ENCODE data around the gene MIB1.

Gene MIB1

DNA sequence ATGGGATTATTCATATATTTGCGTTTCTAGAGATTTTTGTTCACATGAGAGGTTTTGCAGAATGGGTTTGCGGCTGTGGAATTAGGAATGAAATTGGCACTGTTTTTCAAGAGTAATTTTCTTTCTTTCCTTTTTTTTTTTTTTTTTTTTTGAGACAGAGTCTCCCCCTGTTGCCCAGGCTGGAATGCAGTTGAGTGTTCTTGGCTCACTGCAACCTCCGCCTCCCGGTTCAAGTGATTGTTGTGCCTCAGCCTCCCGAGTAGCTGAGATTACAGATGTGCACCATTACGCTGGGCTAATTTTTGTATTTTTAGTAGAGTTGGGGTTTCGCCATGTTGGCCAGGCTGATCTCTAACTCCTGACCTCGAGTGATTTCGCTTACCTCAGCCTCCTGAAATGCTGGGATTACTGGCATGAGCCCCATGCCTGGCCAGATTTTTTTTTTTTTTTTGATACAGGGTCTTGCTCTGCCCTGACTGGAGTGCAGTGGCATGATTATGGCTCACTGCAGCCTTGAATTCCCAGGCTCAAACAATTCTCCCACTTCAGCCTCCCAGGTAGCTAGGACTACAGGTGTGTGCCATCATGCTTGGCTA lies 65.3 kb downstream of the MIB1 start (continued):
- TF ChIP-seq, protein P1, sequence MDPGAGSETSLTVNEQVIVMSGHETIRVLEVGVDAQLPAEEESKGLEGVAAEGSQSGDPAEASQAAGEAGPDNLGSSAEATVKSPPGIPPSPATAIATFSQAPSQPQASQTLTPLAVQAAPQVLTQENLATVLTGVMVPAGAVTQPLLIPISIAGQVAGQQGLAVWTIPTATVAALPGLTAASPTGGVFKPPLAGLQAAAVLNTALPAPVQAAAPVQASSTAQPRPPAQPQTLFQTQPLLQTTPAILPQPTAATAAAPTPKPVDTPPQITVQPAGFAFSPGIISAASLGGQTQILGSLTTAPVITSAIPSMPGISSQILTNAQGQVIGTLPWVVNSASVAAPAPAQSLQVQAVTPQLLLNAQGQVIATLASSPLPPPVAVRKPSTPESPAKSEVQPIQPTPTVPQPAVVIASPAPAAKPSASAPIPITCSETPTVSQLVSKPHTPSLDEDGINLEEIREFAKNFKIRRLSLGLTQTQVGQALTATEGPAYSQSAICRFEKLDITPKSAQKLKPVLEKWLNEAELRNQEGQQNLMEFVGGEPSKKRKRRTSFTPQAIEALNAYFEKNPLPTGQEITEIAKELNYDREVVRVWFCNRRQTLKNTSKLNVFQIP (CRISPR knock-in tag; IDR thresholded peaks at IDR 0.05; ENCODE audit: borderline replicate concordance, low read depth) = no peak

DNA sequence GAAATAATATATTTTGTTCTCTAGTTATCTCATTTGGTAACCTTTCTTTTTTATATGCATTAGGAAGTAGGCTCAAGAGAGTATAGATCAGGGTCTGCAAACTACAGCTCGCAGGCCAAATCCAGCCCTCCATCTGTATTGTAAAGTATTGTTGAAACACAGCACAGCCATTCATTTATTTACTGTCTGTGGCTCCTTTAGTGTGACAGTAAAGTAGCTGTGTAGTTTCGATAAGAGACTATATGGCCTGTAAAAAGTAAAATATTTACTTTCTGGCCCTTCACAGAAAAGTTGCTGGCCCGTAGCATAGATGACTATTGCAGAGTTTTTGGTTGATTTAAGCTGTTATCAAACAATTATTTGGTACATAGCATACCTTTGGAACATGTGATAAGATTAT lies 67.6 kb downstream of the MIB1 start:
- ATAC-seq = no peak

DNA sequence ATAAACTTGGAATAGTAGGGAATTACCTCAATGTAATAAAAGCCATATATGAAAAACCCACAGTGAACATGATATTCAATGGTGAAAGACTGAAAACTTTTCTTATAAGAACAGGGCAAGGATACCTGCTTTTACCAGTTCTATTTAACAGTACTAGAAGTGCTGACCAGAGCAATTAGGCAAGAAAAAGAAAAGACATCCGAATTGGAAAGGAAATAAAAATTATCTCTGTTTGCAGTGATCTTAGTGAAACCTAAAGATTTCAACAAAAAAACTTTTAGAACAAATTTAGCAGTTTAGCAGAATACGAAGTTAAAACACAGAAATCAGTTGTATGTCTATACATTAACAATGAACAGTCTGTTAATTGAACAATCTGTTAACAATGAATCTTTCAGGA lies 69.1 kb downstream of the MIB1 start:
- no peak for ATAC-seq
- no peak for TF ChIP-seq PPARA (CRISPR knock-in tag; IDR thresholded peaks at IDR 0.05; ENCODE audit: borderline replicate concordance)
- TF ChIP-seq ZFP30 (CRISPR knock-in tag; IDR thresholded peaks at IDR 0.05) = no peak
- TF ChIP-seq SNAI2 (CRISPR knock-in tag; IDR thresholded peaks at IDR 0.05) = no peak
- TF ChIP-seq, protein P1 (CRISPR knock-in tag; IDR thresholded peaks at IDR 0.05; ENCODE audit: borderline replicate concordance, low read depth) = no peak
- TF ChIP-seq CSDC2 (CRISPR knock-in tag; IDR thresholded peaks at IDR 0.05) = no peak
- TF ChIP-seq, protein P2, sequence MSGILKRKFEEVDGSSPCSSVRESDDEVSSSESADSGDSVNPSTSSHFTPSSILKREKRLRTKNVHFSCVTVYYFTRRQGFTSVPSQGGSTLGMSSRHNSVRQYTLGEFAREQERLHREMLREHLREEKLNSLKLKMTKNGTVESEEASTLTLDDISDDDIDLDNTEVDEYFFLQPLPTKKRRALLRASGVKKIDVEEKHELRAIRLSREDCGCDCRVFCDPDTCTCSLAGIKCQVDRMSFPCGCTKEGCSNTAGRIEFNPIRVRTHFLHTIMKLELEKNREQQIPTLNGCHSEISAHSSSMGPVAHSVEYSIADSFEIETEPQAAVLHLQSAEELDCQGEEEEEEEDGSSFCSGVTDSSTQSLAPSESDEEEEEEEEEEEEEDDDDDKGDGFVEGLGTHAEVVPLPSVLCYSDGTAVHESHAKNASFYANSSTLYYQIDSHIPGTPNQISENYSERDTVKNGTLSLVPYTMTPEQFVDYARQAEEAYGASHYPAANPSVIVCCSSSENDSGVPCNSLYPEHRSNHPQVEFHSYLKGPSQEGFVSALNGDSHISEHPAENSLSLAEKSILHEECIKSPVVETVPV (CRISPR knock-in tag; IDR thresholded peaks at IDR 0.05) = no peak
- TF ChIP-seq RARB (CRISPR knock-in tag; IDR thresholded peaks at IDR 0.05) = no peak
- no peak for TF ChIP-seq BACH2 (CRISPR knock-in tag; IDR thresholded peaks at IDR 0.05; ENCODE audit: borderline replicate concordance)

More for the DNA sequence above, 67.6 kb downstream of the MIB1 start:
- TF ChIP-seq, protein P1 (CRISPR knock-in tag; IDR thresholded peaks at IDR 0.05; ENCODE audit: borderline replicate concordance, low read depth) = no peak
- TF ChIP-seq, protein P3, sequence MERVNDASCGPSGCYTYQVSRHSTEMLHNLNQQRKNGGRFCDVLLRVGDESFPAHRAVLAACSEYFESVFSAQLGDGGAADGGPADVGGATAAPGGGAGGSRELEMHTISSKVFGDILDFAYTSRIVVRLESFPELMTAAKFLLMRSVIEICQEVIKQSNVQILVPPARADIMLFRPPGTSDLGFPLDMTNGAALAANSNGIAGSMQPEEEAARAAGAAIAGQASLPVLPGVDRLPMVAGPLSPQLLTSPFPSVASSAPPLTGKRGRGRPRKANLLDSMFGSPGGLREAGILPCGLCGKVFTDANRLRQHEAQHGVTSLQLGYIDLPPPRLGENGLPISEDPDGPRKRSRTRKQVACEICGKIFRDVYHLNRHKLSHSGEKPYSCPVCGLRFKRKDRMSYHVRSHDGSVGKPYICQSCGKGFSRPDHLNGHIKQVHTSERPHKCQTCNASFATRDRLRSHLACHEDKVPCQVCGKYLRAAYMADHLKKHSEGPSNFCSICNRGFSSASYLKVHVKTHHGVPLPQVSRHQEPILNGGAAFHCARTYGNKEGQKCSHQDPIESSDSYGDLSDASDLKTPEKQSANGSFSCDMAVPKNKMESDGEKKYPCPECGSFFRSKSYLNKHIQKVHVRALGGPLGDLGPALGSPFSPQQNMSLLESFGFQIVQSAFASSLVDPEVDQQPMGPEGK (CRISPR knock-in tag; IDR thresholded peaks at IDR 0.05; ENCODE audit: borderline replicate concordance) = no peak
- TF ChIP-seq RARB (CRISPR knock-in tag; IDR thresholded peaks at IDR 0.05) = no peak
- no peak for TF ChIP-seq TOX (CRISPR knock-in tag; IDR thresholded peaks at IDR 0.05; ENCODE audit: borderline replicate concordance)
- TF ChIP-seq ZNF70 (CRISPR knock-in tag; IDR thresholded peaks at IDR 0.05) = no peak
- TF ChIP-seq ZNF8 (CRISPR knock-in tag; IDR thresholded peaks at IDR 0.05) = no peak
- TF ChIP-seq ZNF565 (CRISPR knock-in tag; conservative IDR thresholded peaks at IDR 0.05; ENCODE audit: low read depth) = no peak
- TF ChIP-seq ISL1 (CRISPR knock-in tag; IDR thresholded peaks at IDR 0.05) = no peak
- no peak for TF ChIP-seq ZFP3 (CRISPR knock-in tag; IDR thresholded peaks at IDR 0.05)
- TF ChIP-seq ARNTL (CRISPR knock-in tag; IDR thresholded peaks at IDR 0.05; ENCODE audit: borderline replicate concordance, low read depth) = no peak
- TF ChIP-seq SNAI2 (CRISPR knock-in tag; IDR thresholded peaks at IDR 0.05) = no peak
- TF ChIP-seq, protein P4, sequence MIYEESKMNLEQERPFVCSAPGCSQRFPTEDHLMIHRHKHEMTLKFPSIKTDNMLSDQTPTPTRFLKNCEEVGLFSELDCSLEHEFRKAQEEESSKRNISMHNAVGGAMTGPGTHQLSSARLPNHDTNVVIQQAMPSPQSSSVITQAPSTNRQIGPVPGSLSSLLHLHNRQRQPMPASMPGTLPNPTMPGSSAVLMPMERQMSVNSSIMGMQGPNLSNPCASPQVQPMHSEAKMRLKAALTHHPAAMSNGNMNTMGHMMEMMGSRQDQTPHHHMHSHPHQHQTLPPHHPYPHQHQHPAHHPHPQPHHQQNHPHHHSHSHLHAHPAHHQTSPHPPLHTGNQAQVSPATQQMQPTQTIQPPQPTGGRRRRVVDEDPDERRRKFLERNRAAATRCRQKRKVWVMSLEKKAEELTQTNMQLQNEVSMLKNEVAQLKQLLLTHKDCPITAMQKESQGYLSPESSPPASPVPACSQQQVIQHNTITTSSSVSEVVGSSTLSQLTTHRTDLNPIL (CRISPR knock-in tag; IDR thresholded peaks at IDR 0.05; ENCODE audit: low read depth) = no peak
- TF ChIP-seq, protein P5, sequence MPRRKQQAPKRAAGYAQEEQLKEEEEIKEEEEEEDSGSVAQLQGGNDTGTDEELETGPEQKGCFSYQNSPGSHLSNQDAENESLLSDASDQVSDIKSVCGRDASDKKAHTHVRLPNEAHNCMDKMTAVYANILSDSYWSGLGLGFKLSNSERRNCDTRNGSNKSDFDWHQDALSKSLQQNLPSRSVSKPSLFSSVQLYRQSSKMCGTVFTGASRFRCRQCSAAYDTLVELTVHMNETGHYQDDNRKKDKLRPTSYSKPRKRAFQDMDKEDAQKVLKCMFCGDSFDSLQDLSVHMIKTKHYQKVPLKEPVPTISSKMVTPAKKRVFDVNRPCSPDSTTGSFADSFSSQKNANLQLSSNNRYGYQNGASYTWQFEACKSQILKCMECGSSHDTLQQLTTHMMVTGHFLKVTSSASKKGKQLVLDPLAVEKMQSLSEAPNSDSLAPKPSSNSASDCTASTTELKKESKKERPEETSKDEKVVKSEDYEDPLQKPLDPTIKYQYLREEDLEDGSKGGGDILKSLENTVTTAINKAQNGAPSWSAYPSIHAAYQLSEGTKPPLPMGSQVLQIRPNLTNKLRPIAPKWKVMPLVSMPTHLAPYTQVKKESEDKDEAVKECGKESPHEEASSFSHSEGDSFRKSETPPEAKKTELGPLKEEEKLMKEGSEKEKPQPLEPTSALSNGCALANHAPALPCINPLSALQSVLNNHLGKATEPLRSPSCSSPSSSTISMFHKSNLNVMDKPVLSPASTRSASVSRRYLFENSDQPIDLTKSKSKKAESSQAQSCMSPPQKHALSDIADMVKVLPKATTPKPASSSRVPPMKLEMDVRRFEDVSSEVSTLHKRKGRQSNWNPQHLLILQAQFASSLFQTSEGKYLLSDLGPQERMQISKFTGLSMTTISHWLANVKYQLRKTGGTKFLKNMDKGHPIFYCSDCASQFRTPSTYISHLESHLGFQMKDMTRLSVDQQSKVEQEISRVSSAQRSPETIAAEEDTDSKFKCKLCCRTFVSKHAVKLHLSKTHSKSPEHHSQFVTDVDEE (CRISPR knock-in tag; IDR thresholded peaks at IDR 0.05) = no peak
- no peak for TF ChIP-seq GLIS3 (CRISPR knock-in tag; IDR thresholded peaks at IDR 0.05)
- TF ChIP-seq OSR1 (CRISPR knock-in tag; IDR thresholded peaks at IDR 0.05) = no peak
- TF ChIP-seq TCF4 (CRISPR knock-in tag; IDR thresholded peaks at IDR 0.05; ENCODE audit: borderline replicate concordance) = no peak
- TF ChIP-seq ZFP30 (CRISPR knock-in tag; IDR thresholded peaks at IDR 0.05) = no peak
- TF ChIP-seq CSDC2 (CRISPR knock-in tag; IDR thresholded peaks at IDR 0.05) = no peak
- no peak for TF ChIP-seq BACH2 (CRISPR knock-in tag; IDR thresholded peaks at IDR 0.05; ENCODE audit: borderline replicate concordance)

Data from SK-N-SH treated with all-trans-retinoic acid at 6 μM for 48 hours (cell line).